HT-29 (cell line): ENCODE results near the gene ATP6V0E2. TPM values are rescaled to one million over a fixed set of nuclear protein-coding genes. Genes with fewer than 3 reads are reported as not detected.
A peak's percentile ranks its signal among the peaks of the same experiment; 100 is the strongest.
"Not testable (repeated sequence)": the region's sequence is repeated elsewhere in the genome, so short reads cannot be mapped to it uniquely, and the experiment has no call there.

ENCODE experiments used
- DNase-seq: peaks from one replicate; pipeline ENCODE4 v3.0.0-alpha.2; 2015; ENCODE audit warnings: low spot score
- total RNA-seq: library from RNA; depleted of rRNA; stranded (reverse); fragments of >200 nt; shearing (Covaris generic); gene quantifications from 2 replicates; pipeline ENCODE4 v1.2.3, GENCODE V29; 2014

Gene ATP6V0E2
- total RNA-seq, 1 experiment from 2014 or later, result 92.6 TPM

GRCh38 chr7:149878523-149878921 lies 4.8 kb downstream of the ATP6V0E2 start:
- DNase-seq, result no peak

DNA sequence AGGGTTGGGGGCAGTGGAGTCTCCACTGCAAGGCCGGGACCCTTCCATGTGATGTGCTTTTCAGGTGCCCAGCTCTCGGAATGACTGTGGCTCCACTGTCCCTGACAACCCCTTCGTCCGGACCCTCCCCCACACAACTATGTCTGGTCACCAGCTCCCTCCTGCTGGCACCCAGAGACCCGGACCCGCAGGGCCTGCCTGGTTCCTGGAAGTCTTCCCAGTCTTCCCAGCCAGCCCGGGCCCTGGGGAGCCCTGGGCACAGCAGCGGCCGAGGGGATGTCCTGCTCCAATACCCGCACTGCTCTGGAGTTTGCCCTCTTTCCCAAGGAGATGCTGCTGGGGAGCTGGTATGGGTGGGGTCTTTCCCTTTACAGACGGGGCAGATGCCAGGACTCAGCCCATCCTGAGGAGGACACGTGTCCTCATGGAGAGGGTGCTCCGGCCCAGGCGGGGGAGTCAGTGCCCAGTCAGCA lies 5.5 kb downstream of the ATP6V0E2 start:
- DNase-seq, result no peak

DNA sequence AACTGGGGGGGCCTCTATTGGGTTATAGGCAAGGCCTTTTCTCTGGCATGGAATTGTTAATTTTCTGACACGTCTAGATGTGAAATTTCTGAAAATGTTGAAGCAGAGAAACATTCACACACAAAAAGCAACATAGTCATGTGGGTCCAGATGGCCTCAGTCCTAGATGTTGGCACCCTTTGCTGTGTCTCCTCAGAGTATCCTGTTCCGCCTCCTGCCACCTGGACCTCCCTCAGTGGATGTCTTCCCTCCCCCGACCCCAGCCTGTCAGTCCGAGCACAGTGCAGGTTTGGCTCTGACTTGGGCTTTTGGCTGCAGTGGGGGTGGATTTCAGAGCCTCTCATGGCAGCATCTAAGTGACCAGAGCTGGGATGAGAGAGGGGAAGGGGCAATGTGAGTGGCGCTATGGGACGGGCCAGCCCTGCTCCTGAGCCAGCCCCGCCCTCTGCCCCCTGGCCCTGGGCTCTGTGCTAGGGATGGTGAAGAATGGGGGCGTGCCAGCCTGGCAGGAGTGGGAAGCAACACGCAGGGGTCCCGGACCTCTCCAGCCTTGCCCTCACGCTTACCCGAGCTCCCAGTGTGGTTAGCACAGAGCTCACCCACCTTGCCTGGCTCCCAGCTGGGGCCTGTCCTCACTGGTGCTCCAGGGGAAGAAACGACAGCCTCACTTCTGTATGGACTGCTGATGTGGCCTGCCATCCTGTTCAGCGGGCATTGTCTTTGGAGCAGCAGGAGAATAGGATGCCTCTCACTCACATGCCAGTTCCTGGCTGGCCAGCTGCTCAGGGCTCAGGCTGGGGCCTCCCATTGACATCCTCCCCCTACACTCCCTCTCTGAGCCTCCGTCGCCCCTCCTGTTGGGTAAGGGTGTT lies 6.2 kb downstream of the ATP6V0E2 start:
- no peak for DNase-seq

DNA sequence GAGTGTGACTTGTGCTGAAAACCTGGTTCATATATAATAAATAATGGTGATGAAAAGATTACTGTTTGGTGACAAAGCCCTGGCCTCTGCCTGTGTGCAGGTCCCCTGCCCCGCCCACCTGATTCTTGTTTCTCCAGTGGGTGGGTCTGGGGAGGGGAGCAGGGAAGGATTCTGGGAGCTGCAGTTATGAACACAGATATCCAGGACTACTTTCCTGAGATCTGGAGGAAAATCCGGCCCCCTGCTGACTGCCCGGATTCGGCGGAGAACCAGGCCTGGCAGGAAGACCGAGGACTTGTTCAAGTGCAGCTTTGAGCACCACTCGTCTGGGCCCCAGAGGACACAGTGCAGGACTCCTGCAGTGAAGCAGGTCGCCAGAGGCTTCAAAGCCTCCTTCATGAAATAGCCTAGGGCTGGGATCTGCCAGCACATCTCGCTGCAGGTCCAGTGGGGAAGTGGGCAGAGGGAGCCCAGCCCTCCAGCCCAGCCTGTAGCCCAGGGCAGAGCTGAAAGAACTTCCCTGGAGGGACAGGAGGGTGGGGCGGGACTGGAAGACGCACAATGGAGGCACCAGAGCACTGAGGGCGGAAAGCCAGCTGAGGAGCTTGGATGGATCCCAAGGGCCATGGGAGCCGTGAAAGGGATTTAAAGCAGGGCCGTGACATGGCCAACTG lies 7.0 kb downstream of the ATP6V0E2 start:
- DNase-seq, result no peak

DNA sequence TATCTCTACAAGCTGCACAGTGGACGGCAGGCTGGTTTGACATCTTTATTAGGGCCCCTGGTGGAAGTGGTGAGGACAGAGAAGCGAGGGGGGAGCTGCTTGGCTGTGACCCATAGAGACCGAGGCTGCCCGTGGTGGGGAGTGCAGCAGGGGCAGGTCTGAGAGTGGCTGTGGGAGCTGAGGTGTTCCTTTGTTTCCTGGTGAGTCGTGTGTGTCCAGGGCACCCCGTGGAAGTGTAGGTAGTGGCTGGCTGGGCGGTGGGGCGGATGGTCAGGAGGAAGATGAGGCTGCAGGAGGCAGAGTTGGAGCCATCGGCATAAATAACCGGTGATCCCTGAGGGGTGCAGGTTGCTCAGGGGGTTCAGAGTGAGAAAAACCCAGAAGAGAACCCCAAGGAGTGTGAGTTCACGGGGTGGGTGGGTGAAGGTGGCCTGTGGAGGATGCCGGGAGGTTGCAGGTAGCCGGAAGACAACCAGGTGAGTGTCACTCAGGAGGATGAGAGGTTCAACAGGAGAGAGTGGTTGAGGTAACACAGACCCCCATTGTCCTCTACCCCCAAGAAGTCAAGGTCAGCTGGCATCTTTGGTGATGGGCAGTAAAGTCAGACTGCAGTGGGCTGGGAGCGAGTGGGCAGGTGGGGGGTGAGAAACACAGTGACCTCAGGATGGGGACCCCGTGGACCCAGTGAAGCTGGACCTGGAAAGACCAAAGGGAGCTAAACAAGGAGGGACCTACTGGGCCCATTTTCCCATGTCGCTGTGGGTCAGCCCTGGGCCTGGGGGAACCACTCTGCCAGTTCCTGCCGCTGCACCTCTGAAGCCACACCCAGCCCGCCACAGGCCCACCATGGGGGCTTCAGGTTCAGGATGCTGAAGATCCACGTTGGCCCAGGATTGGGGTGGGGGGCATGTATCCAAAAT lies 7.8 kb downstream of the ATP6V0E2 start:
- DNase-seq, result no peak

DNA sequence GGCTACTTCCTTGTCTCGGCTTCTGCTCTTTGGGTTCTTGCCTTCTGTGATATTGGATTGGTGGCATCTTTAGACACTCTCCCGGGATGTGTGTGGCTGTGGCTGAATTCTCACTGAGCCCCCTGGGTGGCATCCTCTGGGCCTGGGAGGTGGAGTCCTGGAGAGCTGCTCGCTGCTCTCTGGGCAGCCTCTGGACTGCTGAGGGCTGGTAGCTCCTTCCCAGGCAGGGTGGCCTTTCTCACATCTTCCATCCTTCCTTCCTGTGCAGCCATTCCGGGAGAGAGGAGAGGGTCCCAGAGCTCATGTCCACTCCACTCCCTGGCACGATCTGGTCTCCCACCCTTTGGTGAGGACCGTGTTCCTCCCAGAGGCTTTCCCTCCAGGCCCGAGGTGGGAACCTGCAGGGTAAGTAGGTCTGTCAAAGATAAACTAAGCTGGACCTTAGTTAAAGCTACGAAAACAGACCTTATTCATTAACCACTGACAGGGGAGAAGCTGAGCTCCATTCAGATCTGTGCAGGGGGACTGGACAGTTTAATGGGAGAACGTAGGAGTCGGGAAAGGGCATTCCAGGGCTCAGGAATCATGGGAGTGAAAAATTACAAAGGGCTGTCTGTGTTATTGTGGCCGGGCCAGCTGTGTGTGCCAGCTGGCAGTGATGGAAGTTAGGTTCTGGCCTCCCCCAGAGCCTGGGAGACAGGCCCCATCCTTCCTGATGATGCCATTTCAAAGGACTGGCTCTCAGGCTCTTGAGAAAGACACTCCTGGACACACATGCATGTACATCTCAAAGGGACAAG lies 8.7 kb downstream of the ATP6V0E2 start:
- DNase-seq, result no peak

GRCh38 chr7:149883048-149883438 lies 9.3 kb downstream of the ATP6V0E2 start:
- no peak for DNase-seq

DNA sequence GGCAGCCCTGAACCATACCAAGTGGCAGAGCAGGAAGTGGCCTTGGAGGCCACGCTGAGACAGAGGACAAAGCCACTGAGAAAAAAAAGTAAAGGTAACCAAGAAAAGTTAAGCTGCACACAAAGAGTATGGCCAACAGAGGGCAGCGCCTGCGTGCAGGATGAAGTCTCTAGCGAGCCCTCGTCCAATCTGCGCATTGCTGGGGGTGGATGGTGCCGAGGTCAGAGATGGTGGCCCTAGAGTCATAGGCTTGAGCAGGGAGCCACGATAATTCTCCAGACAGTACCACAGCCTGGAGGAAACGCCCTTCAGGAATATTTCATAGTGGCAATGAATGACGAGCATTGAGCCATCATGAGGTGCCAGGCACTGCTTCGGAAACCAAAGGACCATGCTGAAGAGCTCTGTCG lies 9.7 kb downstream of the ATP6V0E2 start:
- DNase-seq, result peak; percentile 75

- no peak for DNase-seq
Observed at GRCh38 chr7:149884016-149884415, 10.2 kb downstream of the ATP6V0E2 start.

DNA sequence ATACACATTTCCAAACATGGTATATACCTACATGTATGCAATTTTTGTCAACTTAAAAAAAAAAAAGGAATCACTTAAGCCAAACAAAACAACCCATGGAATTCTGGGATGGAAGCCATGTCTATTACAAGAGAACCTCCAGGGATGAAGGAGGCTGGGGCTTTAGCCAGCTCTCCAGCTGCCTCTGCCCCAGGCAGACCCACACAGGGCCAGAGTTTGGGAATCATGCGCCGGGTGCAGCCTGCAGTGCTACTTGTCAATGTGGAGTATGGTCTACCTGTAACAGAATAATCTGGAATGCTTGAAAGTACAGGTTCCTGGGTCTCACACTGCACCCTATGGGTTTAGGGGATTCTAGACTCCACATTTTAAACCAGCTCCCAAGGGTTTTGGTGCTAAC lies 10.8 kb downstream of the ATP6V0E2 start:
- no peak for DNase-seq

- no peak for DNase-seq
Observed at GRCh38 chr7:149885191-149886017, 11.6 kb downstream of the ATP6V0E2 start.

DNA sequence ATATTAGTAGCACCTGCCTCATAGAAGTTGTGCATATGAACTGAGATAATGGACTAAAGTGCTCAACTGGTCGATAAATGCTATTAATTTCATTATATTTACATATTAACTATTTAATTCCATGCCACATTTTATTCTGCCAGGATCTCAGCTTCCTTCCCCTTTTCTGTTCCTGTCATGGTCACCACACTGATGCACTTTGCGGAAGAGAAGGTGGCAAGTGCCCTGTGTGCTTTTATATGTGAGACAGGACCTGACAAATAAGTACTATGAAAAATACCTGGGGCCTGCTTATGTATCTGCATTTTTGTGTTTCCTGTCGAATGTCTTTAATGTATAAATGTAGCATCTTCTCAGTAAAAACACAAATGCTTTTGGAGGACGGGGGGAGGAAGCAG lies 12.2 kb downstream of the ATP6V0E2 start:
- no peak for DNase-seq

GRCh38 chr7:149887311-149887710 lies 13.5 kb downstream of the ATP6V0E2 start:
- no peak for DNase-seq

GRCh38 chr7:149890715-149891114 lies 16.9 kb downstream of the ATP6V0E2 start:
- DNase-seq, result not testable (repeated sequence)

DNA sequence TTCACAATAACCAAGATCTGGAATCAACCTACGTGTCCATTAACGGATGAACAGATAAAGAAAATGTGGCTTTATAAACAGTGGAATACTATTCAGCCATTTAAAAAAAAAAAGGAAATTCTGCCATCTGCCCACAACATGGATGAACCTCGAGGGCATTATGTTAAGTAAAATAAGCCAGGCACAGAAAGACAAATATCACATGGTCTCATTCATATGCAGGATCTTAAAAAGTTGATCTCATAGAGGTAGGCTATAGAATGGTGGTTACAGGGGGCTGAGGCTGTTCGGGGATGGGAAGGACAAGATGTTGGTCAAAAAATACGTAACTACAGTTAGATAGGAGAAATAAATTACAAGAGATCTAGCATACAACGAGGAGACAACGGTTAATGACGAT lies 21.2 kb downstream of the ATP6V0E2 start:
- DNase-seq, result not testable (repeated sequence)

DNA sequence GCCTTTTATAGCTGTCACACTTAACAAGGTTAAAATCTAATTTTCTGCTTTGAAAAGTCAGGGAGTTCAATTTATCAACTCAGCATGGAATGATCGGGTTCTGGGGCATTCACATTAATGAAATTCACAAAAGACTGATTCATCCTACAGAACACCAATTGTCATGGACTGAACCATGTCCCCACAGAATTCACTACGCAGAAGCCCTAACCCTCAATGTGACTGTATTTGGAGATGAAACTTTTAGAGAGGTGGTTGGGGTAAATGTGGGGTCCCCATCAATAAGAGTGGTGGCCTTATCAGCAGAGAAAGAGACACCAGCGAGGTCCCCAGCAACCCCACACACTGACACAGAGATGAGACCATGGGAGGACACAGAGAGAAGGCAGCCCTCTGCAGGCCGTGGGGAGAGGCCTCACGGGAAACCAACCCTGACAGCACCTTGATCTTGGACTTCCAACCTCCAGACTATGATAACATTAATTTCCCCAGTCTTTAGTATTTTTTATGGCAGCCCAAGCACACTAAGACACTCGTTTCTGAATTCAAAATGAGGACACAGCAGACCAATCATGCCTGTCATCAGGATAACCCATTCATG lies 34.1 kb downstream of the ATP6V0E2 start:
- not testable (repeated sequence) for DNase-seq

DNA sequence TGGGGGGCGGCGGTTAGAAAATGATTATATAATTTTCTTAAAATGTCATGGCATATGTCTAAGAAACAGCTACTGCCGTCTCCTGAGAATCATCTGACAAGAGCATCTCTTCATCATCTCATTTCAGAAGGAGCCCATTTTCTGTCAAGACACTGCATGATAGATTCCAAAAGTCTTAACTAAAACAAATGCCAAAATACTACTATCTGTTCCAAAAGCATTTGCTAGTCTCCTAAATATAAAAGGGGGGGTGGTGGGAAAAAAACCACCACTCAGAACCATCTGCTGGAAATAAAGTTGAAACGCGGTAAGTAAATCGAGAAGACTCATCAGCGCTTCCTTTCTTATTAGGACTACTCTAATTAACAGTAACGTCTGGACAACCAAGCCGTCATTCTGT lies 36.5 kb downstream of the ATP6V0E2 start:
- DNase-seq, result not testable (repeated sequence)

DNA sequence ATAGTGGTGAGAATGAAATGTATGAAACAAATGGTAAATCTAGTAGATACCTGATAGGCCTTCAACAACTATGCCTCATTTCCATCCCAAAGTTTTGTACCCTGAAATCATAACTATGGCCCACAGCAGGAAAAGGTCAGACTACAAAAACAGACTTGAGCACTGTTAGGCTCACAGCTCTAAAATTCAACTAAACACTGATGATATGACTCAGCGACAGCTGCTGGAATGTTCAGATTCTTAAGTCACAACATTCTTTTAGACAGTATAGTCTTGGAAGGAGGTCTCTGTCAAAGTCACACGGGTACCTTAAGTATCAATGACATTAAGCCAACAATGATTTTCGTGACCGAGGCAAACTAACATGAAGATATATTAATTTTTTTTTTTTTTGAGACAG lies 38.4 kb downstream of the ATP6V0E2 start:
- not testable (repeated sequence) for DNase-seq

DNA sequence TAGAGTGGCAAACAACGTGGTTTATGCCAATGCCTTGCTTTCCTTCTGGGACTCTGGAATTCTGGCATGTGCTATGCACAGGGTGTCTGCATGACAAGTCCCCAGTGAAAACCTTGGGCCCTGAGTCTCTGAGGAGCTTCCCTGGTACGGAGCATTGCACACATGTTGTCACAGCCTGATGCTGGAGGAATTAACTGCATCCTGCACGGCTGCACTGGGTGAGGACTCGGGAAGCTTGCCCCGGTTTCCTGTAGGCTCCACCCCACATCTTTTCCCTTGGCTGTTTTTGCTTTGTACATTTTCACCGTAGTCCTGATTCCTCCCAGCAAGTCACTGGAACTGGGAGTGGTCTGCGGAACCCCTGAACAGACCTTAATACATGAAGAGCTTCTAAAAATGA lies 52.6 kb downstream of the ATP6V0E2 start:
- not testable (repeated sequence) for DNase-seq
